NB4 (cell line): ENCODE data around the gene AOAH.

ENCODE experiments used
- CTCF ChIP-seq: IDR thresholded peaks from one replicate; pipeline ENCODE4 v1.5.1; 2012; ENCODE audit warnings: low read depth, low read length
- MAX ChIP-seq: IDR thresholded peaks from 2 replicates; pipeline ENCODE4 v1.6.1; 2011; ENCODE audit warnings: low read depth, low read length
- MYC ChIP-seq: IDR thresholded peaks from 2 replicates; pipeline ENCODE4 v1.6.1; 2011; ENCODE audit warnings: low read depth, low read length
- POLR2A ChIP-seq: IDR thresholded peaks from 2 replicates; pipeline ENCODE4 v1.6.1; 2011; ENCODE audit warnings: mild to moderate bottlenecking; ENCODE audit not compliant: insufficient read length; ENCODE audit errors: extremely low read depth

GRCh38 chr7:36633377-36633776 lies 90.9 kb downstream of the AOAH start:
- TF ChIP-seq CTCF (no peak), MAX (no peak), POLR2A (no peak), MYC (no peak)
